Keratinocyte (primary cell): ENCODE measurements around the gene SUN3.

Experiments used
- EZH2 ChIP-seq: IDR thresholded peaks from one replicate; pipeline ENCODE4 v1.6.1; 2012; ENCODE audit warnings: inconsistent platforms, mild to moderate bottlenecking, low read length, moderate library complexity
- TF ChIP-seq, protein P1 (sequence below), 3 experiments: IDR thresholded peaks in 1 of 3; conservative IDR thresholded peaks in 1 of 3; optimal IDR thresholded peaks in 1 of 3; 2 replicates in 2 of 3; 3 replicates in 1 of 3; pipeline versions ENCODE3 to v1.5.1; 2011; ENCODE audit warnings: low read length in 3 of 3, mild to moderate bottlenecking in 3 of 3, moderate library complexity in 2 of 3, control low read depth in 1 of 3, inconsistent platforms in 1 of 3; ENCODE audit not compliant: insufficient read depth in 2 of 3; ENCODE audit errors: extremely low read depth in 1 of 3

DNA sequence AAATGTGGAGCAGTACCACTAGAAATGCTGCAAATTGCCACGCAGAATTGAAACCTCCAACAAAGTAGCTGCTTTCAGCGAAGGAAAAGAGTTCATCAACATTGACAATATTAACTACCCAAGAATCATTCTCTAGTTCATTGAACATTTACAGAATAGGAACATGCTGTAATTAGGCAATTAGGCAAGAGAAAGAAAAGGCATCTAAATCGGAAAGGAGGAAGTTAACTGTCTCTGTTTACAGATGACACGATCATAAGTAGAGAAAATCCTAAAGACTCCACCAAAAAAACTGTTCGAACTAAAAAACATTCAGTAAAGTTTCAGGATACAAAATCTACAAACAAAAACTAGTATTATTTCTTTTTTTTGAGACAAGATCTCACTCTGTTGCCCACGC is 71.8 kb downstream of the SUN3 start:
- TF ChIP-seq, protein P1, sequence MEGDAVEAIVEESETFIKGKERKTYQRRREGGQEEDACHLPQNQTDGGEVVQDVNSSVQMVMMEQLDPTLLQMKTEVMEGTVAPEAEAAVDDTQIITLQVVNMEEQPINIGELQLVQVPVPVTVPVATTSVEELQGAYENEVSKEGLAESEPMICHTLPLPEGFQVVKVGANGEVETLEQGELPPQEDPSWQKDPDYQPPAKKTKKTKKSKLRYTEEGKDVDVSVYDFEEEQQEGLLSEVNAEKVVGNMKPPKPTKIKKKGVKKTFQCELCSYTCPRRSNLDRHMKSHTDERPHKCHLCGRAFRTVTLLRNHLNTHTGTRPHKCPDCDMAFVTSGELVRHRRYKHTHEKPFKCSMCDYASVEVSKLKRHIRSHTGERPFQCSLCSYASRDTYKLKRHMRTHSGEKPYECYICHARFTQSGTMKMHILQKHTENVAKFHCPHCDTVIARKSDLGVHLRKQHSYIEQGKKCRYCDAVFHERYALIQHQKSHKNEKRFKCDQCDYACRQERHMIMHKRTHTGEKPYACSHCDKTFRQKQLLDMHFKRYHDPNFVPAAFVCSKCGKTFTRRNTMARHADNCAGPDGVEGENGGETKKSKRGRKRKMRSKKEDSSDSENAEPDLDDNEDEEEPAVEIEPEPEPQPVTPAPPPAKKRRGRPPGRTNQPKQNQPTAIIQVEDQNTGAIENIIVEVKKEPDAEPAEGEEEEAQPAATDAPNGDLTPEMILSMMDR (optimal IDR thresholded peaks at IDR 0.05 in 1 of 3, IDR thresholded peaks at IDR 0.05 in 1 of 3, conservative IDR thresholded peaks at IDR 0.05 in 1 of 3; ENCODE audit: extremely low read depth in 1 of 3, insufficient read depth in 2 of 3, low read length in 3 of 3): no peak
- no peak for TF ChIP-seq EZH2
